HL-60 (cell line): ENCODE measurements around the gene KCNJ6.

Experiments
- DNase-seq, 2 experiments: peaks; one replicate each; pipeline ENCODE4 v3.0.0-alpha.2; 2010 to 2020; ENCODE audit warnings: low read depth in 1 of 2, low spot score in 1 of 2
- H3K27ac ChIP-seq: fragments of 250-450 bp; sonication (Bioruptor Pico); replicated peaks from 2 replicates; pipeline ENCODE4 v1.5.1; 2020; ENCODE audit warnings: mild to moderate bottlenecking, moderate library complexity
- H3K27me3 ChIP-seq: fragments of 250-450 bp; sonication (Bioruptor Pico); 2 replicates; pipeline ENCODE4 v1.5.1; 2021; ENCODE audit warnings: mild to moderate bottlenecking, moderate library complexity; ENCODE audit not compliant: insufficient read depth, poor library complexity, severe bottlenecking
- H3K4me3 ChIP-seq: replicated peaks from 2 replicates; pipeline ENCODE4 v1.5.1; 2011; ENCODE audit warnings: mild to moderate bottlenecking, control low read depth, low read length; ENCODE audit not compliant: insufficient read depth
- CTCF ChIP-seq: IDR thresholded peaks from one replicate; pipeline ENCODE4 v1.5.1; 2011; ENCODE audit warnings: low read length, control low read depth, inconsistent platforms; ENCODE audit not compliant: insufficient read depth
- GABPA ChIP-seq: IDR thresholded peaks from 2 replicates; pipeline ENCODE4 v1.6.1; 2012; ENCODE audit warnings: low read depth
- POLR2AphosphoS5 ChIP-seq: IDR thresholded peaks from 2 replicates; pipeline ENCODE4 v1.6.1; 2012; ENCODE audit warnings: low read depth
- REST ChIP-seq: IDR thresholded peaks from 2 replicates; pipeline ENCODE4 v1.6.1; 2012; ENCODE audit warnings: low read depth; ENCODE audit not compliant: insufficient replicate concordance
- SPI1 ChIP-seq: IDR thresholded peaks from 2 replicates; pipeline ENCODE4 v1.6.1; 2012; ENCODE audit warnings: low read depth, mild to moderate bottlenecking, borderline replicate concordance

Gene KCNJ6

GRCh38 chr21:37655611-37656300 is 260.5 kb downstream of the KCNJ6 start:
- no peak for DNase-seq
- no peak overlapping the region for H3K27ac ChIP-seq
- no peaks in the 10 kb centered on the region for H3K27me3 ChIP-seq
- TF ChIP-seq REST = no peak
- TF ChIP-seq GABPA = no peak
- no peak for TF ChIP-seq SPI1
- H3K4me3 ChIP-seq = no peak overlapping the region

GRCh38 chr21:37654596-37654995 is 261.7 kb downstream of the KCNJ6 start:
- H3K27ac ChIP-seq = no peak overlapping the region
- TF ChIP-seq POLR2AphosphoS5 (no peak), CTCF (no peak), GABPA (no peak), SPI1 (no peak), REST (no peak)
- H3K27me3 ChIP-seq = no peaks in the 10 kb centered on the region
- H3K4me3 ChIP-seq = no peak overlapping the region
- no peak for DNase-seq

GRCh38 chr21:37653201-37653600 is 263.1 kb downstream of the KCNJ6 start:
- H3K4me3 ChIP-seq = no peak overlapping the region
- no peak for DNase-seq
- no peaks in the 10 kb centered on the region for H3K27me3 ChIP-seq
- no peak overlapping the region for H3K27ac ChIP-seq
- TF ChIP-seq SPI1 = no peak
- TF ChIP-seq REST = no peak
- TF ChIP-seq CTCF = no peak
- no peak for TF ChIP-seq POLR2AphosphoS5
- no peak for TF ChIP-seq GABPA
